Liver (tissue), 9 donors: ENCODE measurements around the gene GLB1L2. TPM values are rescaled to one million over a fixed set of nuclear protein-coding genes. Genes with fewer than 3 reads are reported as not detected.

Source experiments
- DNase-seq: peaks from one replicate; pipeline ENCODE4 v3.0.0-alpha.2; 2017; ENCODE audit warnings: low spot score
- H3K27ac ChIP-seq, 2 donors: one replicate each; pipeline ENCODE4 v1.7.0; 2013; ENCODE audit warnings: inconsistent platforms in 2 of 2, low read length in 2 of 2, control low read depth in 1 of 2, low read depth in 1 of 2, mild to moderate bottlenecking in 1 of 2
- H3K27me3 ChIP-seq, 4 donors: one replicate each; pipeline versions ENCODE4 v1.6.1 to v1.7.0; 2013; ENCODE audit warnings: low read length in 3 of 4, inconsistent platforms in 1 of 4, mild to moderate bottlenecking in 1 of 4, moderate library complexity in 1 of 4; ENCODE audit not compliant: control insufficient read depth in 4 of 4, insufficient read depth in 4 of 4
- H3K36me3 ChIP-seq, 4 donors: one replicate each; pipeline versions ENCODE4 v1.6.1 to v1.7.0; 2013; ENCODE audit warnings: low read length in 3 of 4, mild to moderate bottlenecking in 3 of 4, low read depth in 1 of 4, moderate library complexity in 1 of 4; ENCODE audit not compliant: control insufficient read depth in 4 of 4, insufficient read depth in 3 of 4
- H3K4me1 ChIP-seq, 4 donors: one replicate each; pipeline versions ENCODE4 v1.6.1 to v1.7.0; 2013; ENCODE audit warnings: low read length in 3 of 4, mild to moderate bottlenecking in 3 of 4, moderate library complexity in 1 of 4; ENCODE audit not compliant: control insufficient read depth in 4 of 4, insufficient read depth in 4 of 4
- H3K4me3 ChIP-seq, 3 donors: one replicate each; pipeline versions ENCODE4 v1.6.1 to v1.7.0; 2013; ENCODE audit warnings: low read length in 3 of 3, control low read depth in 1 of 3, low read depth in 1 of 3, mild to moderate bottlenecking in 1 of 3
- H3K9ac ChIP-seq, 2 donors: one replicate each; pipeline ENCODE4 v1.7.0; 2013; ENCODE audit warnings: low read length in 2 of 2, mild to moderate bottlenecking in 2 of 2, moderate library complexity in 2 of 2, control low read depth in 1 of 2, low read depth in 1 of 2
- H3K9me3 ChIP-seq, 4 donors: one replicate each; pipeline versions ENCODE4 v1.6.1 to v1.7.0; 2013; ENCODE audit warnings: low read length in 3 of 4; ENCODE audit not compliant: control insufficient read depth in 4 of 4
- ATF3 ChIP-seq: IDR thresholded peaks from 2 replicates; pipeline ENCODE4 v1.6.1; 2016; ENCODE audit warnings: antibody characterized with exemption
- CTCF ChIP-seq: fragments of 150-350 bp; IDR thresholded peaks from 2 replicates; pipeline ENCODE4 v1.5.1; 2017; ENCODE audit warnings: improper control_type of control experiment, low read depth, low read length; ENCODE audit not compliant: missing input control
- EGR1 ChIP-seq, 2 donors: IDR thresholded peaks; 2 replicates each; pipeline ENCODE4 v1.6.1; 2016 to 2018; ENCODE audit warnings: antibody characterized with exemption in 2 of 2, low read depth in 2 of 2
- FOXA1 ChIP-seq: IDR thresholded peaks from 2 replicates; pipeline ENCODE4 v1.6.1; 2016; ENCODE audit warnings: antibody characterized with exemption
- GABPA ChIP-seq, 2 donors: IDR thresholded peaks in 1 of 2; conservative IDR thresholded peaks in 1 of 2; 2 replicates each; pipeline ENCODE4 v1.6.1; 2016; ENCODE audit warnings: antibody characterized with exemption in 2 of 2, mild to moderate bottlenecking in 1 of 2, moderate library complexity in 1 of 2
- JUND ChIP-seq, 2 donors: IDR thresholded peaks; 2 replicates each; pipeline ENCODE4 v1.6.1; 2016; ENCODE audit warnings: antibody characterized with exemption in 2 of 2
- NR2F2 ChIP-seq: IDR thresholded peaks from 2 replicates; pipeline ENCODE4 v1.6.1; 2016; ENCODE audit warnings: antibody characterized with exemption
- RAD21 ChIP-seq, 2 donors: IDR thresholded peaks; 2 replicates each; pipeline ENCODE4 v1.6.1; 2016; ENCODE audit warnings: antibody characterized with exemption in 2 of 2, mild to moderate bottlenecking in 2 of 2
- REST ChIP-seq: IDR thresholded peaks from 2 replicates; pipeline ENCODE4 v1.6.1; 2016; ENCODE audit warnings: antibody characterized with exemption, mild to moderate bottlenecking
- SP1 ChIP-seq: IDR thresholded peaks from 2 replicates; pipeline ENCODE4 v1.6.1; 2018; ENCODE audit warnings: antibody characterized with exemption, mild to moderate bottlenecking
- TAF1 ChIP-seq: conservative IDR thresholded peaks from 2 replicates; pipeline ENCODE4 v1.6.1; 2016; ENCODE audit warnings: antibody characterized with exemption, mild to moderate bottlenecking
- WGBS: extraction: QIAGEN DNeasy Blood & Tissue Kit; methylation state at CpG from one replicate; pipeline ENCODE4 v1.1.7; 2013; 5-methylcytosine and 5-hydroxymethylcytosine counted together
- polyA plus RNA-seq, 2 donors: library from polyadenylated mRNA; stranded (reverse) in 1 of 2; unstranded in 1 of 2; fragments of 200-250 nt in 1 of 2; fragments of >200 nt in 1 of 2; fragmentation: Nextera tagmentation in 1 of 2; extraction: Ambion mirVana in 1 of 2; gene quantifications; one replicate each; pipeline versions ENCODE4 v1.2.1 to v1.2.3, GENCODE V29; 2013 to 2015
- total RNA-seq, 2 donors: library from RNA; depleted of rRNA; stranded (reverse); fragments of >200 nt; gene quantifications; one replicate each; pipeline ENCODE4 v1.2.3, GENCODE V29; 2014
- TF ChIP-seq, protein P1 (sequence below): IDR thresholded peaks from 2 replicates; pipeline ENCODE4 v1.6.1; 2016; ENCODE audit warnings: antibody characterized with exemption
- TF ChIP-seq, protein P2 (sequence below): IDR thresholded peaks from 2 replicates; pipeline ENCODE4 v1.6.1; 2016; ENCODE audit warnings: antibody characterized with exemption
- donor health status: healthy.
- donor health status: healthy.
- donor health status: healthy.
- donor health status: healthy.
- donor health status: healthy.

The GLB1L2 gene
- total and polyA plus RNA-seq, 4 donors = 0.23 to 0.50 (median 0.42) TPM

DNA sequence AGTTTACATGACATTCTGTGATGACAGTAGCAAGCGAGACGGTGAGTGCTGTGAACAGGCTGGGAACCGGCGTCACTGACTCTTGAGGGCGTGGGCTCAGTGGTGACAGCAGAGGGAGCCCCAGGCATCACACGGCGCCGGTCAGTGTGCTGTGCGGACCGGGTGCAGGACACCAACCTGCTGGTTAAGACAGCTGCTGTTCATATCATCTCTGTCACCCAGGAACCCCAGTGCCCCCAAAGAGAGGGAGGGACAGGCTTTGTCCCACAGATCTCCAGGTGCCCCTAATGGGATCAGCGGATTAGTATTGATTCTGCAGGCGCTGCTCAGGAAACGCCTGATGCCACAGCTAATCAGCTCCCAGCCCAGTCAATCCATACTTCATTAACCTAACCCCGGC, 61.9 kb downstream of the GLB1L2 start:
- Histone ChIP-seq H3K9ac (no peak overlapping the region), H3K9me3 (no peaks in the 10 kb centered on the region), H3K4me1 (peaks cover 4 to 19% (median 12%) of the 10 kb centered on the region in 4 donors), H3K36me3 (peaks cover 0 to 7% (median 0%) of the 10 kb centered on the region in 4 donors), H3K27ac (no peak overlapping the region), H3K4me3 (no peak overlapping the region), H3K27me3 (no peaks in the 10 kb centered on the region)
- TF ChIP-seq CTCF (peak; percentile 54), ATF3 (no peak), RAD21 (IDR thresholded peaks at IDR 0.05) (peak; percentile 80 to 81)
- TF ChIP-seq, protein P1, sequence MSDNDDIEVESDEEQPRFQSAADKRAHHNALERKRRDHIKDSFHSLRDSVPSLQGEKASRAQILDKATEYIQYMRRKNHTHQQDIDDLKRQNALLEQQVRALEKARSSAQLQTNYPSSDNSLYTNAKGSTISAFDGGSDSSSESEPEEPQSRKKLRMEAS = no peak
- WGBS = 42% methylated on average over 14 of the region's 14 CpGs
- DNase-seq = no peak

DNA sequence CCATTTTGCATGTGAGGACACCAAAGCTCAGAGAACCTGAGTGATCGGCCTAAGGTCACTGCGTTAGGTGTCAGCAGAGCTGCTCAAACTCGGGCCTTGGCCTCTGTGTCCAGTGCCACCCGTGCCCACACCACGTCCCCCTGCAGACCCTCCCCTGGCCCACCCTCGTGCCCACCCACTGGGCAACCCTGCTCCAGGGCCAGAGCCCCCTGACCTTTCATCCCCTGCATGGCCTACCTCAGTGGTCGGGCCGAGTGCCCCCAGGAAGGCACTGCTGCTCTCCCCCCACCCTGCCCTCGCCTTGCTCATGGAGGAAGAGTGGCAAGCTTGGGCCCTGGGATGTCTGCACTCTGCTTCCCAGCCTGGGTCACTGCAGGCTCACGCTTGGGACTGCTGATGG, 62.5 kb downstream of the GLB1L2 start:
- Histone ChIP-seq H3K27ac (no peak overlapping the region), H3K36me3 (peaks cover 0 to 7% (median 0%) of the 10 kb centered on the region in 4 donors), H3K9me3 (no peaks in the 10 kb centered on the region), H3K27me3 (no peaks in the 10 kb centered on the region), H3K4me3 (no peak overlapping the region), H3K9ac (no peak overlapping the region), H3K4me1 (peaks cover 8 to 24% (median 17%) of the 10 kb centered on the region in 4 donors)
- no peak for TF ChIP-seq SP1
- TF ChIP-seq, protein P1 = no peak
- no peak for TF ChIP-seq GABPA (IDR thresholded peaks at IDR 0.05 in 1 of 2, conservative IDR thresholded peaks at IDR 0.05 in 1 of 2)
- TF ChIP-seq CTCF = no peak
- 78% methylated on average over 10 of the region's 10 CpGs for WGBS
- DNase-seq = no peak

GRCh38 chr11:134395002-134395401, 63.2 kb downstream of the GLB1L2 start:
- WGBS = 76% methylated on average over 12 of the region's 12 CpGs
- H3K4me1 ChIP-seq = peaks cover 8 to 28% (median 17%) of the 10 kb centered on the region in 4 donors
- H3K27ac ChIP-seq = no peak overlapping the region
- no peak overlapping the region for H3K9ac ChIP-seq
- no peaks in the 10 kb centered on the region for H3K9me3 ChIP-seq
- DNase-seq = no peak
- H3K4me3 ChIP-seq = no peak overlapping the region
- H3K27me3 ChIP-seq = no peaks in the 10 kb centered on the region
- H3K36me3 ChIP-seq = peaks cover 0 to 7% (median 0%) of the 10 kb centered on the region in 4 donors
- no peak for TF ChIP-seq FOXA1
- TF ChIP-seq EGR1 (IDR thresholded peaks at IDR 0.05; ENCODE audit: low read depth in 2 of 2) = no peak
- no peak for TF ChIP-seq TAF1
- TF ChIP-seq, protein P2, sequence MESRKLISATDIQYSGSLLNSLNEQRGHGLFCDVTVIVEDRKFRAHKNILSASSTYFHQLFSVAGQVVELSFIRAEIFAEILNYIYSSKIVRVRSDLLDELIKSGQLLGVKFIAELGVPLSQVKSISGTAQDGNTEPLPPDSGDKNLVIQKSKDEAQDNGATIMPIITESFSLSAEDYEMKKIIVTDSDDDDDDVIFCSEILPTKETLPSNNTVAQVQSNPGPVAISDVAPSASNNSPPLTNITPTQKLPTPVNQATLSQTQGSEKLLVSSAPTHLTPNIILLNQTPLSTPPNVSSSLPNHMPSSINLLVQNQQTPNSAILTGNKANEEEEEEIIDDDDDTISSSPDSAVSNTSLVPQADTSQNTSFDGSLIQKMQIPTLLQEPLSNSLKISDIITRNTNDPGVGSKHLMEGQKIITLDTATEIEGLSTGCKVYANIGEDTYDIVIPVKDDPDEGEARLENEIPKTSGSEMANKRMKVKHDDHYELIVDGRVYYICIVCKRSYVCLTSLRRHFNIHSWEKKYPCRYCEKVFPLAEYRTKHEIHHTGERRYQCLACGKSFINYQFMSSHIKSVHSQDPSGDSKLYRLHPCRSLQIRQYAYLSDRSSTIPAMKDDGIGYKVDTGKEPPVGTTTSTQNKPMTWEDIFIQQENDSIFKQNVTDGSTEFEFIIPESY = no peak
- TF ChIP-seq SP1 = no peak
- TF ChIP-seq GABPA (IDR thresholded peaks at IDR 0.05 in 1 of 2, conservative IDR thresholded peaks at IDR 0.05 in 1 of 2) = no peak
- TF ChIP-seq, protein P1 = no peak
- TF ChIP-seq REST = no peak
- TF ChIP-seq NR2F2 = no peak
- TF ChIP-seq JUND (IDR thresholded peaks at IDR 0.05) = no peak
